T-helper 9 cell (primary cell): ENCODE measurements around the gene MISP3.

Experiments
- DNase-seq: peaks from one replicate; pipeline ENCODE4 v3.0.0-alpha.2; 2020

Gene MISP3

DNA sequence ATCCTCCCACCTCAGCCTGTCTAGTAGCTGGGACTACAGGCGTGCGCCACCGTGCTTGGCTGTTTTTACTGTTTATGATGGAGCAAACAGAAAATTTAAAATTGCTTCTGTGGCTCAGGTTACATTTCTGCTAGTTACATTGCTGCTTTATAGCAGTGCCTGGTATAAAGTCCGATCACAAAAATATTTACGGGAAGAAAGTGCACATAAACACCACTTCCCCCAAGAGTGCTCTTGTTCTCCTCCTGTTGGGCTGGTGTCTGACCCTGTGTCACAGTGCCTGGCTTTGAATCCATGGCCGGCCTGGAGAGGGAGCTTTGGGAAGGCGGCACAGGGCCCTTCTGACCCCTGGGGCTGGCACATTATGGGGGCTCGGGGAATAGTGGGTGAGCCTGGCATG, 33.1 kb downstream of the MISP3 start:
- no peak for DNase-seq

DNA sequence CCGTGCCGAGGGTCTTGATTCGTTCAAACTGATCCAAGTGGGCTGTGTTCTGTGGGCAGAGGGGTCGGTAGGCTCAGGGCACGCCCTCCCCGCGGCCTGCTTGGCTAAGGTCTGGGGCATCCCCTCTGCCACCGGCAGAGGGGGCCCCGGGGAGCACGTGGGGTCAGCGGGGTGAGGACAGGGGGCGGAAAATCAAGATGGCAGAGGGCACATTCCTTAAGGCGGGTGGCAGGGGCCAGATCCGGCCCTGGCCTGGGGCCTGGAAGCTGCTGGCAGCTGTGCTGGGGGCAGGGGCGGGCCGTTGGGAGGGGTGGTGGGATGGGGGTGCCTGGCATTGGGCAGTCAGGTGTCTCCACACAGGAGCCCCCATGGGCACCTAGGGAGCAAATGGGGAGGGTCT, 34.3 kb downstream of the MISP3 start:
- no peak for DNase-seq

DNA sequence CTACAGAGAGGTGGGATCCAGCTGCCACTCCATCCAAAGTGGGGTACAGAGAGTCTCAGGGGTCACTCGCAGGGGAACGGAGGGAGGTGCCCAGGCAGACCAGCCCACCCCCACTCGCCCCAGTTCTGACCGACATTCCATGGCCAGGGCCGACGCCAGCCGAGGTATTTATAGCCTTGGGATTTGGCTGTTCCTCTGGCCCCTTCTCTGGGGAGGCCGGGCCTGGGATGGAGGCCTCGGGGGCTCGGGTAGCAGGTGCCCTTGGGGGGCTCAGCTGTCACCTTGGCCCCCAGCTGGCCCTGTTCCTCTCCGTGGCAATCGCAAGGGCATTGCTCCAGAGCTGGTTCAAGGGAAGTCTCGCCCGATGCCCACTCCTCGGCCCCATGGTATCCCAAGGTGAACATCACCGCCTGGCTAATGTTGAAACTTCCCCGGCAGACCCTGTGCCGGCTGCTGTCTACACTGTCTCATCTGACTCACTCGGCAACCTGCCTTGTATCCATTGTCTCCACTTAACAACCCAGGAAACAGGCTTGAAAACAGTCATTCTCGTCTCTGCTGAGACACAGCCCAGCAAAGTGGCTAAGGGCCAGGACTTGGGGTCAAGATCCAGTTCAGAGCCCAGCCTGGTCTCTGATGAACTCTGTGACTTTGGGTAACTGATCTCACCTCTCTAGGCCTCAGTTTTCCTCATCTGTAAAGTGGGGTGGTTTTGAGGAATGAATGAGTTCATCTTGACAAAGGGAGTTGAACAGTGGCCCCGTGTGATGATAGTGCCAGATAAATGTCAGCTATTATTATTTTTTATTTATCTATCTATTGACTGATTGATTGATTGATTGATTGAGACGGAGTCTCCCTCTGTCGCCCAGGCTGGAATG, 35.2 kb downstream of the MISP3 start:
- DNase-seq, result no peak

DNA sequence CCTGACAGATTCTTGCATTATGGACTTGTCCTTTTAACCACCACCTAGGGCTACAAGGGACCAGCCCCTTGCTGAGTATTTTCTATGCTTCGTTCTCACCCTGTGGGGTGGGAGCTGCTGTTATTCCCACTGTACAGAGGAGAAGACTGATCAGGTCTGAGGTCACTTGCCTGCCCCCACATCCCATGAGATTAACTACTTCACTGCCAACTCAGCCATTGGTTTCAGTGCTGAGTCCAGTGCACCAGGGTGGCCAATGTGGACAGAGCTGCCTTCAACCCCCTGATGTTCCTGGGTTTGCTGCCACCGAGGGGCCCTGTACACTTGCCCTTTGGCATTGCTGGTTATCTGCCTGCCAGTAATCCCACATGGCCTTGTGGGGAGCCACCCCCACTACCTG, 38.1 kb downstream of the MISP3 start:
- no peak for DNase-seq

DNA sequence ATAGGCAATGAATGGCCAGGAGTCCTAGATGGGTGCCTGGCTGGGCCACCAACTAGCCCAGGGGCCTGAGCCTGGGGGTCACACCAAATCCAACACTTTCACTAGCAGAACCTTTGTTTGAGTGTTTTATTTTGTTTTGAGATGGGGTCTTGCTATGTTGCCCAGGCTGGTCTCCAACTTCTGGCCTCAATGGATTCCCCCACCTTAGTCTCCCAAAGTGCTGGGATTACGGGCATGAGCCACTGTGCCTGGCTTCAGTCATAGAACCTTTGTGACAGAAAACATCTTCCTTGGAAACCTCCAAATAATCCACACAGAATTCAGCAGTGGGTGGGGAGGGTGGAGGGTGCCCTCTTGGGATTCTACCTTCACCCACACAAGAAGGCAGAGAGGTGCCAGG, 38.9 kb downstream of the MISP3 start:
- no peak for DNase-seq

DNA sequence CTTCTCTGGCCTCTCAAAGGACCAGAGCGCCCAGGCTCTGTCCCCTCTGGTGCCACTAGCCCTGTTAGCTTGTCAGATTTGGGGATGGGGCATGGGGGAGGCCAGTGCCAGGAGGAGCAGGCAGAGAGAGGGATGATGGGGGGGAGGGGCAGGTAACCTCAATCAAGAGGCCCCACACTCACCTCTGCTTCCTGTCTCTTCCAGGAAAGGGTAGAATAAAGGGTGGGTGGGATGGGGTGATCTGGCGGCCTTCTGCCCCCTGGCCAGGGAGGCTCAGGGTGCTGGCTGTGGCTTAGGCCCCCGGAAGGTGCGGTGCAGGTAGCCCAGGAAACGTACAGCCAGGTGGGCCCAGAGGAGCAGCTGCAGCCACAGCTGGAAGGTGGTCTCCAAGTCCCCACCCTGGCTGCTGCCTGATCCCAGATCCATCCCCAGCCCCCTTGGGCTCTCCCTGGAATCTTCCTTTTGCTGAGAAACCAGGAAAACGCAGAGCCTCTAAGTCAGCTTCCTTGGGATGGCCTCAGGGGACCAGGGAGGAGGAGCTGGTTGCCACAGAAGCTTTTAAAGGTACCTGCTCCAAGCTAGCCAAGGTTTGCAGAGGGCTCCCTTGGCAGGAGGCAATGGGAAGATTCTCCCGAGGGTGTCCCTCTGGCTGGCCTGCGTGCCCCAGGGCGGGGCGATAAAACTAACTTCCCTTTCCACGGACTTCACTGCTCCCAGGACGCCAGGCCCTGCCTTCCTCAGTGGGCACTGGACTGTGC, 39.6 kb downstream of the MISP3 start:
- DNase-seq, result no peak

DNA sequence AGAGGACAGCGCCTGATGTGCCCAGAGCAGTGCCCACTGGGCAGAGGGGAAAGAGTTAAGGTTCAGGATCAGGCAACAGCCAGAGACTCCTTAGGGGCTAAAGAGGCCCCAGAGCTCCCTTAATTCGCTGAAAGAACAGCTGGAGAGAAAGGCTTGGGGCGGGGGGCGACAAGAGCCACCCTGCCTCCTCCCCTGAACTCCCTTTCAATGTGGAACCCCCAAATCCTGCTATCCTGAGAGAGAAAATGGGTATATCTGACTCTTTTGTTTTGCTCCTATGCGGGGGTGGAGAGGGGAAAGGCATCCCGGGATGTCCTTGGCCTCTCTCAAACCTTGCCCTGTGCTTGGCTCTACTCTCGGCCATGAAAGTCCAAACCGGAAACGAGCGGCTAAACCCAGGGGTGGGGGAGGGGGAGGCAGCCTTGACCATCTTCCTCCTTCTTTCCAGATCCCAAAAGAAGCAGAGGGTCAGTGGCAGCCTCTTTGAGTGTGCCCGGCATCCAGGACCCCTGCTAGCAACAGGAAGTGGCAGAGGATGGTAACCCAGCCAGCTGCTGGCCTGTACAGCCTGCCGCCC, 40.3 kb downstream of the MISP3 start:
- no peak for DNase-seq

DNA sequence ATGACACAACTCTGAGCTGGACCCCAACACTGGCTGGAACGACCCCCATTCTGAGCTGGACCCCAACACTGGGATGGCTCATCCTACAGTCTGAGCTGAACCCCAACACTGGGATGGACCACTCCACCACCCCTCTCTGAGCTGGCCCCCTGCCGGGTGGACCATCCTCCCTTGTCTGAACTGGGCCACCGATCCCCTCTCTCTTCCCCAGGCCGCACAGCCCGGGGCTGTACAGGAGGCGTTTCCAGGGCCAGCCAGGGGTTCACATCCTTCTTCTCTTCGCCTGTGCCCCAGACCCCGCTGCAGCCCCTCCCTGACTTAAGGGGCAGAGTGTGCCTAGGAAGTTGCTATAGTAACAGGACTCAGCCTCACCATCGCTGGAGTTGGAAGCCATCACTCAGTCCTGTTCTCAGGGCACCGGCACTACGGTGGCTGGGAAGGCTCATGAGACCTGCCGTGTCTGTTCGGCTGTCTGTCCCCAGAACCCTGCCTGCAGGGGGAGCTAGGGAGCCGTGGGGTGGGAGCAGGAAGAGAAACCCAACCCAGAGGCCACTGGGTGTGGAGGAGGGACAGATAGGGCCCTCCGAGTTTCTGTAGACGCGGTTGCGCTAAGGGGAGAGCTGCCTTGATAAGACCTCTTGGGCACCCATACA, 41.3 kb downstream of the MISP3 start:
- peak; percentile 55 for DNase-seq

DNA sequence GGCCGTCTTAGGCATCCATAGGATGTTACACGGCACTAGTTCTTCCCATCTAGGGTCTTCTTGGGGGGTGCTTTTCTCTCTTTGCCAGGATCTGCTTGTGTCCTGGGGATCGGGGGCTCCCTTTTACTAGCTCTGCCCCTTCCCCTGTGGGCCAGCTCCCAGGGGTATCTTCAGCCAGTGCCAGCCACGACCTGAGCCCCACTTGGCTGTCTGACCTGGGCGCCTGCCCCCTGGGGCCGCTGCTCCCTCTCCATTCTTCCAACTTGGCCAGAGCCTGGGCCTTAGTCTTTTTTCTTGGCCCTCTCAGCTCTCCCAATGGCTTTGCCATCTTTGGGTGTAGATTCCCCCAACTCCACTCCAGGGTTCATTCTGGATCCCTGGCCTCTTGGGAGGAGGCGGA, 41.9 kb downstream of the MISP3 start:
- no peak for DNase-seq

DNA sequence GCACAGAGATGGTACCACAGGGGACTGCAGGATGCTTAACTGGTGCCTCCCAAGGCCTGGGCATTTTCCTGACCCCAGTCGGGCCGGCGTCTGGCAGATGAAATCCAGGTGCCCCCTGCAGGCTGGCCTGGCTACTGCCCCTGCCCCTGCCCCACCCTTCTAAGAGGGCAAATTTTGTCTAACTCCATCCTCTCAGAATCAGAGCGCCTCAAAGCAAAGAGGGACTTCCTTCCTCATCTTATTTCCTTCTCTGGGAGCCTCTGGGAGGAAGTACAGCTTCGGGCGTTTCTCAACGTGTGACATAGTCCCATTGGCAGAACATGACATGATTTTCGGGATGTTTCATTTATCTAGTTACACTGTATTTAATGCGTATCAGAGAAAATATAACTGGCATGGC, 42.3 kb downstream of the MISP3 start:
- peak; percentile 36 for DNase-seq

DNA sequence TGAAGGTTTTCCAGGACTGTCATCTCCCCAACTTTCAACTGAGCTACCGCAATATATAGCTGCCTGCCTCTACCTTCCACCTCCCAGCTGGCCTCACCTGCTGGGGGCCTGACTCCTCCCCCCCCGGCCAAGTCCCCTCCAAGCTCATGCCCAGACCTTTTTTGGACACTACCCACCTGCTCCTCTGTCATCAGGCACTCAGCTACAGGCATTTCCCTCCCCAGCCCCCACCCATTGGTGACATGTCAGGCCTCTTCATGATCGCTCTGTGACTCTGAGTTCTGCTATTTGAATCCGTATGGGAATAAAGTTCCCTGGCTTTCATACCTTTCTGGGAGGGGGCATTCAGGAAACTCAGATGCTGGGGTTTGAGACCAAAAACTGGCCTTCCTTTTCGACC, 43.2 kb downstream of the MISP3 start:
- DNase-seq, result no peak

DNA sequence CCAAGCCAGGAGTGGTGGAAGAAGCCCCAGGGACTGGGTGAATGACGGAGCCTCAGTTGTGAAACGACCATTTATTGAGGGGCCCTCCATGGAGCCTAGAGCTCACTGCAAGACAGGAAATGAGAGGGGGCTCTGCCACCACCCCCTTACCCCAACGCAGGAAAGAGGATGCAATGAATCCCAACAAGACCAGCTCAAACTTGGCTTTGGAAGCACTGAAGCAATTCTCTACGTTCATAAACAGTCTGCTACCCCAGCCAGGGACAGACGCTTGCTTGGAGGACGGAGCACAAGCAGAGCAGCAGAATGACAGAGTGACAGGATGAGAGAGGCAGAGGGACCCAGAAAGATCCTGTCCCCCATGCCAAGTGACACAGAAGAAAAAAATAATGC, 43.9 kb downstream of the MISP3 start:
- no peak for DNase-seq

DNA sequence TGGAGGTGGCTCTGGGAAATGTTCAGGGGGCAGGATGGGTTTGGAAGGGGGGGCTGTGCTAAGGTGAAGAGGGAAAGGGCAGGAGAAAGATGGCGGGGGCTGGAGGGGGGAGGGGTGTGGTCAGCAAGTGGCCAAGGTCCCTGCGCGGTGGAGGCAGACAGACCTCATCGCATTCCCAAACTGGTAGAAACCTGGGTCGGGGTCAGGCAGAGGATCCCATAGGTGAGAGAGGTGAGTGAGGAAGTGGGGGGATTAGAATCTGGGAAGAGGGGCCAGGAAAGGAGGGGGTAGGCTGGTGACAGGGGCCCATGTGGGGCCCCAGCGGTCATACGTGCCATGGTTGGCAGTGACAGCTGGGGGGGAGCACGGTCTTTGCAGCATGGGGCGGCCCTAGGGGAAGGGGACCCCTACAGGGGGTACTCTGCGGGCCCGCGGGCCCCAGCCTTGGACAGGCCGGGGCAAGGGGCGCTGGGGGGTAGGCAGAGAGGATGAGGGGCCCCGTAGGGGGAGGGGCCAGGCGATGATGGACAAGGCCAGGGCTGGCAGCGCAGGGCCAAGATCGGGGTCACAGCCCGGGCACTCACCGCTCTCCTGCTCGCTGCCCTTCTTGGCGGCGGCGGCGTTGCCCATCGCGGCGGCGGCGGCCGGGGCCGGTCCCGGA, 44.5 kb downstream of the MISP3 start:
- peak; percentile 9 for DNase-seq

DNA sequence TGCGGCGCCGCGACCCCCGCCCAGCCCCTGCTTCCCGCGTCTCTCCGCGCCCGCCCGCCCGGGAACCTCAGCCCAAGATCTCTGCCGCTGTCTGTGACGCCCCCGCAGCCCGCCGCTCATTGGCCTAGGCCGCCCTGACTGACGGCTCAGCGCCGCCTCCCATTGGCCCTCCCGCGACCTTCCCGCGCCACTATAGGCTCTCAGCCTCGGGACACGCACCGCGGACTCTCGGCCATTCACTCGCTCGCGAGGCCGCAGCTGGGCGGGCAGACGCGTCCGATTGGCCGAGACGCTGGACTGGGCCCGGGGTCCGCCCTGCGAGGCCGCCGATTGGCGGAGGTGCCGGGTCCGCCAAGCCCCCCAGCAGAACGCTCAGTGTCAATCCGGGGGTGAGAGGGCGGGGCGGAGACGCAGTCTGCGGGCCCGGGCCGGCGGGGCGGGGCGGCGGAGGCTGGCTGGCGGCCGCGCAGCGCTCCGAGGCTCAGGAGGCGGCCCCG, 45.1 kb downstream of the MISP3 start, which contains the start of gene PRKACA:
PRKACA (minus strand) TSS at position 95 of the 497 bp plus-strand sequence. CDS start 215 bp downstream, outside the sequence.
- peak; percentile 95 for DNase-seq

DNA sequence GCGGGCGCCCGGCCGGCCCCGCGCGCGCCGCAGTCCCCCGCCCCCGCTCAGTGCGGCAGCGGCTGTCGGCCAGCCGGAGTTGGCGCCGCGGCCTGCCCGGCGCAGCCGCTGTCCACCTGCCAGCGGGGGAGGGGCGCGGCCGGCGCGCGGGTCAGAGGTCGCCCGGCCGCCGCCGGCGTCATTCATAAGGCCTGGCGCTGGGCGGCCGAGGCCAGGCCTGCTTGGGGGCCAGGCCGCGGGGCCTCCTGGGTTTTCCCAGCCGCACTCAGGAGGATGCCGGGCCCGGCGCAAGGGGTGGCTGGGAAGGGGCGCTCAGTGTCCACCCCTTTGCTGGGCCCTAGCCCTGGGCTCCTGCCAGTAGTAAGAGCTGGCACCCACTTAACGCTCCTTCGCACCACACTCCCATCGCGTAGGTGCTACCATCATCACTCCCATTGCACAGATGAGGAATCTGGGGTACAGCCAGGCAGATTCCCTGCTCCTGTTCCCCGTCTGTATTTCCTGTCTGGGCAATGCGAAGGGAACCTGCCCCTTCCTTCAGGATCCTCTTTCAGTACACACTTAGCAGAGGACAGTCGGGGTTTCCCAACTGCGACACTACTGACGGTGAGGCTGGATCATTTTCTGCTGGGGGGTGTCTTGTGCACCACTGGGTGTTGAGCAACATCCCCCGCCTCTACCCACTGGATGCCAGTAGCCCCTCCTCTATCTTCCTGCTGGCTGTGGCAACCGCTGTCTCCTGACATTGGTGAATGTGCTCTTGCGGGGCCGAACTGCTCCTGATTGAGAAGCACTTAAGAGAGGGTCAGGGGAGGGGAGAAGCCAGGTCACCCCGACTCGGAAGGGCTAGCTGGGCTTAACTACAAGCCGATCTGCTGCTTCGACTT, 45.8 kb downstream of the MISP3 start:
- peak; percentile 38 for DNase-seq

DNA sequence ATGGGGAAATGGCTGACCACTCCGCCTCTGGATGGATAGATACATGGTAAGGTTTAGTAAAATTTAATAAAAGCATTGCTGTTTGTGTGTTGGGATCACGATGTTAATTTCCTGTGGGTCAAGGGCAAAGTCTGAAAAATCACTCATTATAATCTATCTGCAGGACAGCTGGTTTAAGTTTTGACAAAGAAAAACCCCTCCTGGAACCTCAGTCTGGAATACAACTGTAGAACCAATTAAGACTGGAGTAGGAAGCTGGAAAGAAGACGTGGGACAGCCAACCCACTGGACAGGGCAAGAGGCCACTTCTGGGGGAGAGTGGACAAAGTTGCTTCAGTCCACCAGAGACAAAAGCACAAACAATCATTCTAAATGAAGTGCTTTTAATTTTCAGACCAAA, 46.6 kb downstream of the MISP3 start:
- DNase-seq, result no peak

DNA sequence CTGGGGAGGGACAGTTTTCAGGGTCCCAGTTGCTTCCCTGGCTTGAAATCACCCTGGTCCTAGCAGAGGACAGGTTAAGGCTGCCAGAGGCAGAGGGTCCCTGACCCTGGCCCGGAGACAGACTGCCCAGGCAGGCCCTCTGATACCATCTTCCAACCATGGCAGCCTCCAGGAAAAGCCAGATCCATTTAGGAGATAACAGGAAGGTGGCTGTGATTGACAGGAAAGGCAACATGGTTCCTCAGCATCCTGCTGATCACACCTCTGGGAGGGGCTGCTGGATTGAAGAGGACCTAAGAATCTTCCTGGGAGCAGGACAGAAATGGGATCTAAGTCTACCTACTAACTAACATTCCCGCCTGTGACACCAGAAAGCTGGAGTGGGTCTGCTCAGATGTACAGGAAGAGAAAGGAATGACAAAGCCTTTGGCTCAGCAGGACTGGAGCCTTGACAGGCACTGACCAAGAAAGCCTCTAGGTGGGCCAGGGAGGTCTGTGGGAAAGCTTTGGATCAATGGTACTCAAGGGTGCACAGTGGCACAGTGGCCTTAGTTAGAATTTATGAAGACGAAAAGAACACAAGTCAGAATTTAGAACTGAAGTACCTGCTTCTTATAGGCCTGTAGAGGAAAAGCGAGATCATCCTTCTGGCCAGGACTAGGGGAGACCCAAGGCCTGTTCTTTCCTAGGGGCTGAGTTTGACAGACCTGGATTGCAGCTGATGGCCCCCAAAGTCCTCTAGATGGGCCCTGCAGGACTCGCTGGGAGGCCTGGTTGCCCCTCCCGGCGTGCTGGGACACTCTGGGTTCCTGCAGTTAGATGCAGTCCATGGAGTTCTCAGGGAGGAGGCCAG, 47.3 kb downstream of the MISP3 start:
- DNase-seq, result no peak

DNA sequence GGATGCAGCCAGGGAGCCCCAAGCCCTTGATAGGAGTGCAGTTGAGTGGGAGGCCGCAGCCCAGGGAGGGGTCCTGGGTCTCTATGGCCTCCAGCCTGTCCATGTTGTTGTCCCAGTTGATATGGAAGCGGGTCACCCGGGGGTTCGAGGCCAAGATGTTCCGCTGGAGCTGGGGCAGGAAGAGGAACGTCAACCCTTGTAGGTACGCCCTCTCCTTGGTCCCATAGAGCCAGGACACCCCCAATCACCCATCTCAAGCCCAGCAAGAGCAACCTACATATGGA, 47.9 kb downstream of the MISP3 start:
- DNase-seq, result no peak

DNA sequence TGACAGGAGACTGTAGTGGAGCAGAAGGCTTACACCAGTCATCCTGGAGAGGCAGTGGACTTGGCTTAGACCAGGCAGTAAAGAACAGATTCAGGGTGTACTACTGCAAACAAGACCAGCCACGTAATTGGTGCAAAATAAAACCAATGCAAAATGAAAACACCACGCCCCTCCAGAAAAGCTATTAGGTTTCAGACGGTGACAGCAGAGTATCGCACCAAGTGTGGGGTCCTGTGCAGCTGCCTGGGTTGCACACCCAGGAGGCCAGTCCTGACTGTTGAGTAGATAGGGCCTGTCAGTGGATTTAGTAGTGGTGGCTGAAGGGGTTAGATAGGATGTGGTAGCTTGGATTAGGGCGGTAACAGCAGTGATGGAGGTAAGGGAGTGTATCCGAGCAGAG, 50.3 kb downstream of the MISP3 start:
- no peak for DNase-seq
